Vagina (tissue), 2 donors: ENCODE data around the gene PRXL2B.

Experiments used
- POLR2A ChIP-seq, 2 donors: fragments of 450-650 bp; IDR thresholded peaks; one replicate each; pipeline ENCODE4 v1.6.1; 2017; ENCODE audit warnings: antibody characterized with exemption in 2 of 2, mild to moderate bottlenecking in 2 of 2, moderate library complexity in 2 of 2
- POLR2AphosphoS5 ChIP-seq, 2 donors: sonication (generic); formaldehyde crosslinking; IDR thresholded peaks; one replicate each; pipeline ENCODE4 v1.9.0; 2017; ENCODE audit warnings: antibody characterized with exemption in 2 of 2, mild to moderate bottlenecking in 2 of 2, low read depth in 1 of 2; ENCODE audit not compliant: insufficient read depth in 1 of 2
- TF ChIP-seq, protein P1 (sequence below), 3 experiments: fragments of 450-650 bp in 2 of 3; fragments of 200-600 bp in 1 of 3; sonication (generic) in 1 of 3; IDR thresholded peaks; one replicate each; pipeline ENCODE4 v1.5.1; 2017 to 2019; ENCODE audit warnings: antibody characterized with exemption in 3 of 3, mild to moderate bottlenecking in 2 of 3, moderate library complexity in 2 of 3

GRCh38 chr1:2563205-2563604 lies 23.4 kb upstream of the PRXL2B start:
- TF ChIP-seq POLR2A (IDR thresholded peaks at IDR 0.05) = no peak
- TF ChIP-seq, protein P1, sequence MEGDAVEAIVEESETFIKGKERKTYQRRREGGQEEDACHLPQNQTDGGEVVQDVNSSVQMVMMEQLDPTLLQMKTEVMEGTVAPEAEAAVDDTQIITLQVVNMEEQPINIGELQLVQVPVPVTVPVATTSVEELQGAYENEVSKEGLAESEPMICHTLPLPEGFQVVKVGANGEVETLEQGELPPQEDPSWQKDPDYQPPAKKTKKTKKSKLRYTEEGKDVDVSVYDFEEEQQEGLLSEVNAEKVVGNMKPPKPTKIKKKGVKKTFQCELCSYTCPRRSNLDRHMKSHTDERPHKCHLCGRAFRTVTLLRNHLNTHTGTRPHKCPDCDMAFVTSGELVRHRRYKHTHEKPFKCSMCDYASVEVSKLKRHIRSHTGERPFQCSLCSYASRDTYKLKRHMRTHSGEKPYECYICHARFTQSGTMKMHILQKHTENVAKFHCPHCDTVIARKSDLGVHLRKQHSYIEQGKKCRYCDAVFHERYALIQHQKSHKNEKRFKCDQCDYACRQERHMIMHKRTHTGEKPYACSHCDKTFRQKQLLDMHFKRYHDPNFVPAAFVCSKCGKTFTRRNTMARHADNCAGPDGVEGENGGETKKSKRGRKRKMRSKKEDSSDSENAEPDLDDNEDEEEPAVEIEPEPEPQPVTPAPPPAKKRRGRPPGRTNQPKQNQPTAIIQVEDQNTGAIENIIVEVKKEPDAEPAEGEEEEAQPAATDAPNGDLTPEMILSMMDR (IDR thresholded peaks at IDR 0.05) = no peak
- TF ChIP-seq POLR2AphosphoS5 (IDR thresholded peaks at IDR 0.05; ENCODE audit: insufficient read depth in 1 of 2, low read depth in 1 of 2) = no peak
